Activated CD4-positive, alpha-beta T cell treated with anti-CD3 and anti-CD28 coated beads, Interleukin-2, amount 50 U/mL, for 24 hours (primary cell): Measurements from ENCODE around the gene LINS1.
"Not testable (repeated sequence)": the region's sequence is repeated elsewhere in the genome, so short reads cannot be mapped to it uniquely, and the experiment has no call there.

Source experiments
- DNase-seq, 2 donors: peaks; one replicate each; pipeline ENCODE4 v3.0.0-alpha.2; 2020; ENCODE audit warnings: low read depth in 1 of 2, low spot score in 1 of 2

Gene LINS1

DNA sequence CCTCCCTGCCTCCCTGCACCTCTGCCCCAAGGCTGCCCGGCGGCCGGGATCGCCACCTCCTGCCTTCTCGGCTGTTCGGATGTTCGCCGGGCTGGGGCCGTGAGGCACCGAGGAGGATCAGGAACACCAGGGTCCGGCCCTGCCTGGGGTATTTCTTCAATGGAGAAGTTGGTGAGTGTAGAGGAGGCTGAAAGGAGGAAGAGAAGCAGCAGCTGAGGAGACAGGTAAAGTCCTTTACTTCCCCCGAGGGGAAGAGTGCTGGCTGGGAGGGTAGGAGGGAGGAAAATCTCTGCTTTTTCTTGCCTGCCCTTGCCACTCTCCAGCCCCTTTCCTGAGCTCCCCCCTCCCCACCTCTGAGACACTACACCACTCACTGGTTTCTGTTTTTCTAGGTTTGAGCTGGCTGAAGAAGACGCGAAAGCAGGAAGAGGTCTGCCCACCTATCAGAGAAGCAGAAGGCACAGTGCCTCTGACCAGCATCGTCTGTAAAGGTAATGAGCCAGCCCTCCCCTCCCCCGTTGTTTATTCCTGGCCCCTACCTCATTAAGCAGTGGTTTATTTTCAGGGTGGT, 924 bp upstream of the LINS1 start:
- DNase-seq: peak in 1 of 2 donors; percentile 25

DNA sequence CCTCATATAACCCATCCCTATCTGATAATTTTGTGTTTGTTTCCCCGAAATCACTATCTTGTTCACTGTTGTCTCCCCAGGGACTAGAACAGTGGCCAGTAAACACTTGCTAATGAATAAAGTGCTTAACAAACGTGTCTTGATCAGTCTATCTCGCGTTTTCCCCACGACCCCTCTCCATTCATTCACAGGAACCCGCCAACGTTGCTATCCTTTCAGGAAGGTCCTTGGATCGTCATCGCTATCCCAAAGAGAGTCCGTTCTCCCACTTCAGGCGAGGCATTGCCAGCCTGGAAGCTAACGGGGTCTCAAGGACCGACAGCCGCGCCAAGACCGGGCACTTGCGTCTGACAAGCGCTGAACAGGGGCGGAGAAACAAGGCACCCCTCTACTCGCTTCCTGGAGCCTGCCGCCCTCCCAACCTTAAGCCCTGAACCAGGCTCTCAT, 344 bp downstream of the LINS1 start:
- no peak for DNase-seq

DNA sequence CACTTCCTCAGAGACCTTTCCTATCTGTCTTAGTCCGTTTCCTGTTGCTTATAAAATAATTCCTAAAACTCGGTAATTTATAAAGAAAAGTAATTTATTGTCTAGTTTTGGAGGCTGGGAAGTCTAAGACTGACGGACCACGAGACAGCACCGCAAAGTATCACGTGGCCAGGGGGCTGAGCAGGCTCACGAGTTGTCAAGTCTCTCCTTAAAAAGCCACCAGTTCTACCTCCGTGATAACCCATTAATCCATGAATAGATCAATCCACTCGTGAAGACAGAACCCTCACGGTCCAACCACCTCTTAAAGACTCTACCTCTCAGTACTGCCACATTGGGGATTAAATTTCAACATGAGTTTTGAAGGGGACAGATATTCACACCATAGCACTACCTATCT, 821 bp downstream of the LINS1 start:
- peak in 1 of 2 donors; percentile 32 for DNase-seq

DNA sequence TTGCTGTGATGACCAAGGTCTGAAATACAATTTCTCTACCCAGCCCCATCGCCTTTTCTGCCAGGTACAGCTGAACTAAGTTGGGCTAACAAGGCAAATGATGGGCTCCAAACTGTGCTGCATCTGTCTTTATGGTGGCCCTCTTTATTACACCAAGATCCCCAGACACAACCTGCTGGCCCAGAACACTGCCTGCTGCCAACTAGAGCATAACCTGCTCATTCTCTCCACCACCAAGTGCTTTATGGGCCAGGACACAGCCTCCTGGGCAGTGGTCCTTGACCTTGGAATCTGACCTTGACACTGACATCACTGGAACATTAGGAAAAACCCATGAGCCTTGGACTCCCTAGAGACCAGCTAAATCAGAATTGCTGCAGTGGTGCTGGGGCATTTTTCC, 3.3 kb downstream of the LINS1 start:
- DNase-seq: no peak

DNA sequence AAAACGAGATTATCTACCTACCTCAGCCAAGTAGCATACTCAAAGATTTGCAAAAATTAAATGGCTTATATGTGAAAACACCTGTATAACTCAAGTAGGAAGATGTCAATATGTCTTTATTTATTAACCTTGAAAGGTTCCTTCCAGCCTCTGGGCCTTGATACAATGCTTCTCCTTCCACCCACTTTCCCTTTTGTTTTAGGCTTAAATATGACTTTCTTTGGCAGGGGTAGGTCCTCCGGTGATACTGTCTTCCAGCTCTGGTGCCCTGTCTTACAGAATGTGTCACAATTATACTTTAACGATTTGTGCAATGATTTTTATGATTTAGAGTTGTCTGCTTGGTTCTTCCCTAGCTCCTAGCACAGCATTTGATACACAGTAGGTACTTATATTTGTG, 4.1 kb downstream of the LINS1 start:
- no peak for DNase-seq

DNA sequence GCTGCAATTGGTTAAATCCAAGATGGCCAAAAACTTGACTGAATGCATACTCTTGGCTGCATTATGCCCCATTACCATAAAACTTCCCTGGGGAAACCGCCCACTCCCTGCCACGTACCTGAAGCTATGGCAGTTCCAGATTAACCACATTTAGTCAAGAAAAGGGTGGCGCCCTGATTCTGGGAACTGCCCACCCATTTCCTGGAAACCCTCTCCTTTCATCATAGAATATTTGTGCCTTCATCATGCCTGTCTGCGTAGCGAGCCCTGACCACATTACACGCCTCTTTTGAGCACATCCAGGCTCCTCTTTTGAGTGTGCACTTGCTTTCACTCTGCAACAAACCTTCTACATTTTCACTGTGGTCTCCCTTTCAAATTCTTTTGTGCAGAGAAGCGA, 5.2 kb downstream of the LINS1 start:
- DNase-seq: peak; percentile 94 to 95

DNA sequence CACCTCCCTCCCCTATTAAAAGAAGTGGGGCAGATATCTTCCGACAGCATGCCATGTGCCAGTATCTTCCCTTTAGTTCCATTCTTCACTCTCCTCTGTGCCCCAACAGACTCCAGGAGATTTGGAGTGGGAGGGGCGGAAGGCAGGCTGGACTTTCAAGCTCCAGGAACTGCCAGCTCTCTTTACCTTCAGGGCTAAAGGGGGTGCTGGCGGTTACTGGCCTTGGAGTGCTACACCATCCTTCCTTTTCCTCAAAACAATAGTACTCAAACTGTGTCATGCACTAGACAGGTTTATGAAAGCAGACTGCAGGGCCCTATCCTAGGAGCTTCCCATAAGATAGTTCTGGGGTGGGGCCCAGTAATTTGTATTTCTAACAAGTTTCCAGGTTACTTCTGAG, 6.0 kb downstream of the LINS1 start:
- DNase-seq: no peak

DNA sequence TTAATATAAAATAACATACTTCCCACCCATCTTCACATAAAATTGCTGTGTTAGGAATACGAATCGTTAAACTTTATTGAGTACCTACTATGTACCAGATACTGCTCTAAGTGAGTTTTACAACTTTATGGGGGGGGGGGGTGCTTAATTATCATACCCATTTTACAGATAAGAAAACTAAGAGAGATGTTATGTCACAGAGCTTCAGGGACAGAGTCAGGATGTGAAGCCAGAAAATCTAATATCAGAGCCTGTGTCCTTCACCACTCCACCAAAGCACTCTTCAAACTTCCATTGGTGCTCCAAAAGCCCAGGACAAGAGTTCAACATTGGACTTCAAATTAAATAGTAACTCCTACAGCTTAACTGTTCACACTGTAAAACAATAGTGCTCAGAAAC, 8.6 kb downstream of the LINS1 start:
- no peak for DNase-seq

DNA sequence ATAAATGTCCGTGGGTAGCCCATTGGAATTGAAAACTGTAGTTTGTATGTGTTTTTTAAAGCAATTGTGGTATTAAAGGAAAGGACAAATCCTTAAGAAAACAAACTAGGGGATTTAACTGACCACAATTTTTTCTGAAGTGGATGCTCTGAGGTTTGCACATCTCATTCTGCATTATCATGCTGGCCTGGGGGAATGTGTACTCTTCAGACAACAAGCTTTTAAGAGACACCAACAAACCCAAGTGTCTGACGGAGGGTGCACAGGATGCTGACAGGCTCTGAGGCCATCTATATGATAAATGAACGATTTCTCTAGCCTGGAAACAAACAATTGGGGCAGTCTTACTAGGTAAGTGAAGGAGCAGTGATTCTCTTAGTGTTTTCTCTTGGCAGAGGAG, 9.1 kb downstream of the LINS1 start:
- DNase-seq: no peak

DNA sequence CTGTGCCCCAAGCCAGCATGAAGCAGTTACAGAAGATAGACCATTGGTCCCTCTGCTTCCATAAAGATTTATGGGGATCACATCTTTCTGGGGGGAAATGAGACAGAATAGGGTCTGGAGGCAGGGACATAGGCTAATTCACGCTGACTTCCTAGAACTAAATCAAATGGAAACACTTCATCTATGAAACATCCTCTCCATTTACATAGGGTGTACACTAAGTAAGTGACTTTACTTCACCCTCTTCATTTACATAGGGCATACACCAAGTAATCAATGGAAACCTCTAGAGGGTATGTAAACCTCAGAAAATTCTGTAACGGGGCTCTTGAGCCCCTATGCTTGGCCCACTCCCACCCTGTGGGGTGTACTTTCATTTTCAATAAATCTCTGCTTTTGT, 10.1 kb downstream of the LINS1 start:
- no peak for DNase-seq

DNA sequence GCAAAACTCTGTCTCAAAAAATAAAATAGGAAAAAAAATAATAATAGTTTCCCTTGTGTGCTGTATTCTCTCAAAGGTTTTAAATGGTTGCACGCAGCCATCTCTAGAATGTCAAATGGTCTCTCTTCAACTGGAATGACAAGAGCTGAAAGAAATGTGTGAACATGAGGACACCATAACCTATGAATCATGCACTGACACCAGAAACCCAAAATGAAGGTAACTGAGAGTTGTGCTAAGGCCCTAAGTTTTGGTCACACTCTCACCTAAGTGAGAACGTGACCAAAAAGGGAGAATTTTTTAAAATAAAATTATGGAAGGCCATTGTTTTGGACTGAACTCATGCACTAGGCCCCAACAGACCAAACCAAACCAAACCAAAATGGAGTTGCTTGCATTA, 10.8 kb downstream of the LINS1 start:
- not testable (repeated sequence) for DNase-seq

DNA sequence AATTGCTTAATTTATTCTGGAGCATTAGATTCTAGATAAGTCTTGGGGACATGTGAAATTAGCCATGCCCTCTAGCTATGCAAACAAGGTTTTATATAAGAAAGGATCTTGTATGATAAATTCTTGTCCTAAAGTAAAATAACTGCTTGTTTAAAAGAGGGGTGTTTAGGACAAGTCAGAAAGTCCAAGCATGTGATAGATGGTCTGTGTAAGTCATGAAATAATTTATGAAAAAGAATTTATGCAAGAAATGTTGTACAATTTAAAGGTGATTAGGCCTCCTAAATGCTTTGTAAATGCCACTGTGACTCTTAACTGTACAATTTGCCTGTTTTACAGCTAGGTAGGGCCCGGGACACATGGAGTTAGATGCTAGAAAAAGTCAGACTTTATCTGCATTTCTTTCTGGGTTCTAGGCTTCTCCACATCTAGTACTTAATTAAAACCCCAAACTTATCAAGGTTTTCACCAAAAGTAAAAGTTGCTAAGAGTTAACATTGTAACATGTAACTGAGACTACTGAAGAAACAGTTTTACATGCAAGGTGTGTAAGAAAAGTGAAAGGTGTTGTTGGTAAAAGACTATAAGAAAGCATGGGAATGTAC, 13.2 kb downstream of the LINS1 start:
- no peak for DNase-seq

DNA sequence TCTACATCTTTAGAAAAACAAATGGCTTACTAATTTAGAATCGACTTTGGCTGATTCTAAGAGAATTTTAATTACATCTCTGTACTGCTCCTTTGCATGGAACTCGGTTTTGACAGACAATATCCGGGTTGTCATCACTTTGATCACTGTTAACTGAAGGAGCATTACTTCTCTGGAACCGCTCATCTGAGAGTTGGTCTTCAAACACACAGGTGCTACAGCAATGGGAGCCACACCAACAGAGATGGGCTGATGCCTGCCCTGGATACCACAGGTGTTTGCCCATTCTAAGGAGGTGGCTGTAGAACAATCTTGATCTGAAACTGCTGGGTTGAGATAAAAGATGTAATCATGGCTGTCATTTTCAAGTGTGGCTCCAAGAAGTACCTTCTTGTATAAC, 21.6 kb downstream of the LINS1 start:
- DNase-seq: no peak

DNA sequence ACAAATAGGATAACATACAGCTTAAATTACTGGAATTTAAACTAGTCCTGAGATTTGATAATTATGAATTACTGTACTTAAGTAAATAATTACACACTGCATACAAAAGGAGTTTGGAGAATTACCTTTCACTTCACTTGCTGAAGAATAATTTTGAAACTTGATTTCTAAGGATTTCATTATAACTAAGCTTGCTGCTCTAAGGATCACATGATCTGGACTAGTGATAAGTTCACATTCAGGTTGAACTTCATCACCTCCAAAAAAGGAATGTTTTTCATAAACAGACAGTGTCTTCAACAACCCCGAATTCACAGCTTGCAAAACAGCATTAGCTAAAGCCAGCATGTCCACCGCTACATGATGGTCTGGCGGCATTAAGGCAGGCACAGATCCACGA, 28.5 kb downstream of the LINS1 start:
- no peak for DNase-seq

DNA sequence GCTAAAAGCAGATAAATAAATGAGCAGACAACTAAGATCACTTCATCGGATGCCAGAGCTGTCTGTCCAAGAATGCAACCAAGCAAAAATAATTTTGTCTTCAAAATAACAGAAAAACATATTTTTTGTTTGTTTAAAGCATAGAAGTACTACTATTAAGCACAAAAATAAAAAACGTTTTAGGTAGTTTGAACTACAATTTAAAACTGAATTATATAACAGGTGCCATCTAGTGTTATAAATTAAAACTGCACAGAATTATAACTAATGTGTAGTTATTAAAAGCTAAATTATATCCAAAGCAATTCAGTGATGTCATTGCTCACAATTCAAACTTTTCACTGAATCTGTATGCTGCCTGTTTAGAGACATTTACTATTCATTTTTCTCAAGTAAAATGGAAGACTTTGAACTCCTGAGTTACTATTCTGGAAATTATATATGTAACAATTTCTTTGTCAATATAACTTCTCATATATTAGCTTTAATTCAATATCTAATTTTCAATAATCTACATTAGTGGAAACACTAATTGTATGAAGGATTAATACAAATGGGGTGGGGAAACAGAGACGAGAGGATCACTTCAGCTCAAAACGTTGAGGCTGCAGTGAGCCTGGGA, 29.5 kb downstream of the LINS1 start:
- no peak for DNase-seq

DNA sequence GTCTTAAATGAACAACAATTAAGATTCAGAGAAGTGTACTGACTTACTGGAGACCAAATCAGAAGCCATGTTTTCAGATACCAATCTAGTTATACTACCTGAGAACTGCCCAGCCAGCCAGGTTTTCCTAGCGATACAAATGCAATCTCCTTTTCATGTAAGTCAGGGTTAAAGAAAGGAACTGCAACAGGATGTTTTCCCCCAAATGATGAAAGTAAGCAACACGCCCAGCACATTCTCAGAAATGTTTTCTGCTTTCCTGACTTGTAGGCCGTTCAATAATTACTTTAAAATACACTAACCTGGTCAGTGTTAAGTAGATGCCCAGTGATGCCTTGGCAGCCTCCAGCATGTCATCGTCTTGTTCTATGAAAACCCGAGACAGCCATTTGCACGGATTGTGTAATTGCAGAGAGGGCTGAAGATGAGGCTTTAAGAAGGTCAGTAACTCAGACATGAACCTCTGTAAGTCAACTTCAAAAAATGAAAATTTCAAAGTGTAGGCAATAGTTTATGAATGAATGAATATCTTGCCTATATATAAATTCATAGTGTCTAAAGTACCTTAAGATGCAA, 30.3 kb downstream of the LINS1 start:
- DNase-seq: no peak

DNA sequence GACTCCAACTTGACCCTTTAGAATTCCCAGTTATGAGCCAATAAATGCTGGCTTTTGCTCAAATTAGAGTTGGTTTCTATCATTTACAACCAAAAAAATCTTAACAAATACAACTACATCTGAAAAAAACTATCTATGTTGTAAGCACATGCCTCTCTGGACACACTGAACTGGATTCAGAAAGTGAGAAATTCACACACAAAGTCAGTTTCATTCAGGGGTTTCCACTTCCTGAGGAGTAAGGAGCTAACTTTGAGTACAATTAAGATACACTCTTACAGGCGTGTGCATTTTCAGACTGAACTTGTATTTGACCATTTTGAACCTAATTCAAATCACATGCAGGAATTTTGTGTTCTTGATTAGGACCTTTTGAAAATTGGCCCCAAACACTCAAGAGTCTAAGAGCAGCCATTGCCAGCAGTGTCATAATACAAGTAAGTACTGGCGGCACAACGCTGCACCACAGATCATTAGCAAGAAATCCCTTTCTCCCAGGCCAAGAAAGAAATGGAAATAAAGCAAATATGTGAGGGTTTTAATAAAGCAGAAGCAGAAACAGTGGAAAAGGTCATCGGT, 31.2 kb downstream of the LINS1 start:
- no peak for DNase-seq

DNA sequence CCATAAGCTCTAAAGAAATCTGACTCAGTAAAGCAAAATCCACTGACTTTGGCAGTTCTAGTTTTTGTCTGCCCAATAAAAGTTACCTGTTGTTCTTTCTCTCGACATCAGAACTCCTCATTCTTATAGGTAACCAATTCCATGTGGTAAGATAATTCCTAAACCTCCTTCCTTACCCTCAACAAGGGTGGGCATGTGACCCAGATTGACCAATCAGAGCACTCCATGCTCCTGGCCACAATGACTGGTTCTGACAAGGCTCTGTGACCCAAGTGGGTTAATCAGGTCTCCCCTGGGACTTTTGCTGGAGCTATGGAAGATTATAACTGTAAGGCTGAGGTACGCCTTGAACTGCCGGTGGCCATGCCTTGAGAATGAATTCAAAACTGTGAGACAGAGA, 31.7 kb downstream of the LINS1 start:
- DNase-seq: no peak

DNA sequence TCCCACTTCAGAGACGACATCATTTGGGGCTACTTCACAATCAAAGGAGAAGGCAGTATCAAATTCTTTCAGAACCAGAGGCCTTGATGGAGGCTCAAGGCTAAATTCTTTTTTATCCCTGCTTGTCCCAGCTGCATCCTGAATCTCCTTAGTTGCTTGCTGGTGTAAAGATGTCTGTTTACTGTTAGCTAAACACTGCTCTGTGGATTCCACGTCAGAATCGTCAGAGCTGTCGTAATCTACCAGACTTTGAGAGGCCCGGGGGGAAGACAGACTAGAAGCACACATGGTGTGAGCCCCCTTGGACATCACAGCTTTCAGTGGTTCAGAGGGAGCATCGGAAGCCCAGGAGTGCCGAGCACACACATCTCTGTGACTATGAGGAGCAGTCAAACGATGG, 32.6 kb downstream of the LINS1 start:
- DNase-seq: no peak

DNA sequence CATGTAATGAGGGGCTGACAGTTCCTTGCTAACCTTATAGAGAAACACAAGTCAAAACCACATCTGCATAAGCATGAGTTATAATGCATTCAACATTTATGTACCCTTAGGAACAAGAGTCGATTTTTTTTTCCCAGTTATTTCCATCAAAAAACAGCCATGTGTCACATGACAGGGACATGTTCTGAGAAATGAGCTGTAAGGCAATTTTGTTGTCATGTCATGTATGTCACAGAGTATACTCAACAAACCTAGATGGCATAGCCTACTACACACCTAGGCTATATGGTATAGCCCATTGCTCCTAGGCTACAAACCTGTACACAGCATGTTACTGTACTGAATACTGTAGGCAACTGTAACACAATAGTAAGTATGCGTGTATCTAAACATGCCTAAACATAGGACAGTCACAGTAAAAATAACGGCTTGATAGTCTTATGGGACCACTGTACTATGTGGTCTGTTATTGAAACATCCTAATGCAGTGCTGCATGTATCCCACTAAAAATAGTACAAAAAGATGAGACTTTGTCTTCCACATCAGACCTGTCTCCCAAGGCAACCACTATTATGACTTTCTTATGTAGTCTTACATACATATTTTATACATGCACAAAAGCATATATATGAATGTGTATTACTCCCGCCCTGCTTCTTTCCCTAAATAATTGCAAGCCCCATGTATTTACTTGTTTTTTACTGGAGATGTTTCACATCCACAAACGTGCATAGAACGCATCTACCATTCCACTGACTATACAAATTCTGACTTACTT, 34.9 kb downstream of the LINS1 start:
- DNase-seq: no peak

DNA sequence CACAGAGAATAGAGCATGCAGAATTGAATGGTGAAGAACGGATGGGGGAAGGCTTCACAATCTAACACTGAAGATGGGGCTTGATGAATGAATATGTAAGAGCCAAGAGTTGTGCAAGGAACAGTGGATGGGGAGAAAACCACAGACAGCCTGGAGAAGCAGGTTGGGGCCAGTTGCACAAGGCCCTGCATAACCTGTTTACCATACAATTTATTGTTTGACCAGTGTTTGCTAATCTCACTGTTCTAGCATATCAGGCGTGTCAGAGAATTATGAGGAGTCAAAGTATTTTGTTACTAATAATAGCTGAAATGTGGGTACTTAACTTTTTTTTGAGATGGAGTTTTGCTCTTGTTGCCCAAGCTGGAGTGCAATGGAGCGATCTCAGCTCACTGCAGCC, 36.4 kb downstream of the LINS1 start:
- no peak for DNase-seq

DNA sequence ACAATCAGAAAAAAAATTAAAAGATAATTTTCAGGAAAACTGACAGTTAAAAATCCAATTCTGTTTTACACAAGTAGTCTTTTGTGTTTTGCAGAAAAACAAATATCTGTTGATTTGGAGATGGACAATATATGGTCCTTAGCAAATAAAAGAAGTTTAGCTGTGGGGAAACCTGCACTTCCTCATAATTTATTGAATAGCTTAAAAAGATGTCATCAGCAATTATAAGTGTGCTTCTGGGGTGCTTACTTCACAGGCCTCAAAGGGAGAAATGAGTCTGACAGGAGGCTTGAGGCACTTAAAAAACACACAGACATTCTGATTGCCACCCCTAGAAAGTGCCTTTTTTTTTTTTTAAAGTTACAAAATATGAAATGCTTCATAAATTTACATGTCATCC, 41.7 kb downstream of the LINS1 start:
- DNase-seq: no peak
